GM10248 (cell line): ENCODE results near the gene AP4M1.

Source experiments
- CTCF ChIA-PET: fragments of 300-600 bp; sonication (Branson Sonifier 250); formaldehyde crosslinking; extraction: SDS; loops from one replicate; lab custom pipeline; 2021; ENCODE audit warnings: antibody characterized with exemption; lab: Yijun Ruan, JAX
- POLR2A ChIA-PET: fragments of 350-650 bp; sonication (Branson Sonifier 250); formaldehyde crosslinking; extraction: SDS; loops from one replicate; lab custom pipeline; 2020; ENCODE audit warnings: antibody characterized with exemption; lab: Yijun Ruan, JAX
- DNase-seq: peaks from one replicate; pipeline ENCODE4 v3.0.0; 2012; ENCODE audit errors: extremely low spot score
- CTCF ChIP-seq: IDR thresholded peaks from 2 replicates; pipeline ENCODE4 v1.5.1; 2012; ENCODE audit warnings: mild to moderate bottlenecking, low read depth; ENCODE audit errors: extremely low read depth, missing control alignments, control extremely low read depth

Gene AP4M1

DNA sequence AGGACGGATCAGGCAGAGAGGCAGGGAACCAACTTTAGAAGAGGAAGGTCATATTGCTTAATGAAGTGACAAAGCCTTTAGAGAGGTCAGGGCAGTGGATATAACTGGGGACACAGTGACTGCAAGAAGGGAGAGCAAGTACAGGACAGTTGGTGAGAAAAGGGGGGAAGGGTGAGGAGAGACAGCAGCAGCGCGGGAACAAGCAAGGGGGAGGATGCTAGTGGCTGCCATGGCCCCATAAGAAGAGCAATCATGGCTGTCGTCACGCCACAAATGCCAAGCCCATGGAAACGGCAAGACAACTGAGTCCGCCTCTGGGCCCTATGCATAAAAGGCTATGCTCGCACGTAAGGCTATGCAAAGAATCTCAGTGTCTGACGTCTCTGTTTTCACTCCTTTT is 29.0 kb upstream of the AP4M1 start:
- no peak for TF ChIP-seq CTCF
- no peak for DNase-seq
- ChIA-PET CTCF (interaction anchor here (1.7 to 2.0 kb wide), 2 partner anchors 9 to 13 kb away, joined by 5 read pairs; no protein-coding TSS in a partner anchor), POLR2A (no interaction called here)

- POLR2A ChIA-PET, result interaction anchor here (0.6 to 0.7 kb wide), 2 partner anchors 49 to 73 kb away, joined by 7 to 10 read pairs; no protein-coding TSS in a partner anchor
- DNase-seq, result no peak
- no peak for TF ChIP-seq CTCF
- CTCF ChIA-PET, result interaction anchor here (0.8 to 1.8 kb wide), 7 partner anchors 9 to 95 kb away, joined by 3 to 5 read pairs (median 3); partner anchors contain the start of gene ZSCAN21
These were observed 26.6 kb upstream of the AP4M1 start for GRCh38 chr7:100074841-100075240.

DNA sequence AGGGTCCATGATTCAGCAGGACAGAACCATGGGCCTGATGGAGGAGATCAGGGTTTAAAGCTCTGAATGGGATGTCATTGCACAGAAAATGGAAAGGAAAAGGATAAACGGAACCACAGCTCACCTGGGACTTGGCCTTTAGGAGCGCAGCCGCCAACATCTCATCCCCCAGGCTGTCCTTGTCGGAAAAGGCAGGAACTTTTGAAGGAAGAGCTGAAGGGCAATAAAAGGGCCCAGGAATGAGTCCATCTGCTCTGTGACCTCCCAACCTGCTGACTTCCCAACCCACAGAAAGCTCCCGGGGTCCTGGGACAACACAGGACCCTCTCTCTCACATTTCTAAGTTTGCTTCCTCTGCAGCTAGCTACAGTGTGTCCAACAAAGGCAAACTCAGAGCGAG is 26.0 kb upstream of the AP4M1 start:
- ChIA-PET POLR2A (interaction anchor here (0.7 kb wide), 2 partner anchors 20 to 49 kb away, joined by 5 to 7 read pairs; no protein-coding TSS in a partner anchor), CTCF (interaction anchor here (0.8 to 1.8 kb wide), 8 partner anchors 10 to 96 kb away, joined by 3 to 5 read pairs (median 4); partner anchors contain the start of gene ZSCAN21)
- no peak for DNase-seq
- TF ChIP-seq CTCF, result no peak

- DNase-seq, result no peak
- no peak for TF ChIP-seq CTCF
- ChIA-PET CTCF (no interaction called here), POLR2A (no interaction called here)
These were observed 24.2 kb upstream of the AP4M1 start for GRCh38 chr7:100077205-100077604.

- TF ChIP-seq CTCF, result no peak
- no peak for DNase-seq
- POLR2A ChIA-PET, result interaction anchor here (0.6 to 1.1 kb wide), 3 partner anchors 15 to 559 kb away, joined by 3 to 4 read pairs (median 3); partner anchors contain the start of gene ZSCAN21
- CTCF ChIA-PET, result no interaction called here
These were observed 22.4 kb upstream of the AP4M1 start for GRCh38 chr7:100079024-100079560.

DNA sequence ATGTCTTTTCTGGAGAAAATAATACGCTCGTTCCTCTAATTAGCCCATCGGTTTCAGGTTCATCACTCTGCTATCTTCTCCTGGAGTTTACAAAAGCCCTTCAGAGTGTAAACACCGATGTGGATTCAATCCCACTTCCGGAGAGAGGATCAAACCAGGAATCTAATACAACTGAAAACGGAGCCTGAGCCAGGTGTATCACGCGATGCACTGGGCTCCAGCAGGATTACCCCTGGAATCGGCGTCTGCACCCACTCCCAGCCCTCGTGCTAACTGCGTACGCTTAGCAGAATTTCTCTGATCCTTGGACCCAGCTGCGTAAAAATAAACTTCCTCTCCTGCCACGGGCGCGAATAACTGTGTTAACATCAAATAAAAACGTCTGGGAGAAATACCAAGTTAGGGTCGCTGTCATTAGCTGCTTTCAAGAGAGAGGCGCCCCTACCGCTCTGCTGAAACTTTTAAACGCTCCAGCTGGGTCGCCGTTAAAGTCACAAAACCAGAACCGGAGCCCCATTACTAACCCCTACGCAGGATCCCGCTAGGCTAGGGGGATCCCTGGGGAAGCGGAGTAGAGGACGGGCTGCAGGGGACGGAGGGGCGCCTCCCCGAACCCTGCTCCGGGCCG is 20.4 kb upstream of the AP4M1 start:
- DNase-seq, result no peak
- TF ChIP-seq CTCF, result no peak
- CTCF ChIA-PET, result interaction anchor here (0.6 to 1.6 kb wide), 8 partner anchors 10 to 74 kb away, joined by 3 to 6 read pairs (median 4); partner anchors contain the start of genes AP4M1, MCM7, ZKSCAN1 and ZSCAN21
- POLR2A ChIA-PET, result interaction anchor here (0.8 kb wide), 1 partner anchor 523 kb away, joined by 3 read pairs; the partner anchor contains the start of gene ZNF655
